Ovary (tissue), 9 donors: ENCODE results near the gene PLA2G2D. TPM values are rescaled to one million over a fixed set of nuclear protein-coding genes. Genes with fewer than 3 reads are reported as not detected.
A peak's percentile ranks its signal among the peaks of the same experiment; 100 is the strongest.

Experiments used
- DNase-seq, 5 donors: peaks; one replicate each; pipeline ENCODE4 v3.0.0-alpha.2; 2019 to 2020
- H3K27ac ChIP-seq, 2 donors: fragments of 200-600 bp; one replicate each; pipeline versions ENCODE4 v1.5.1 to v1.8.0; 2019 to 2022
- H3K27me3 ChIP-seq: fragments of 200-600 bp; one replicate; pipeline ENCODE4 v1.8.0; 2022
- H3K36me3 ChIP-seq: fragments of 200-600 bp; sonication (generic); one replicate; pipeline ENCODE4 v1.5.1; 2019
- H3K4me1 ChIP-seq: one replicate; pipeline ENCODE4 v1.8.1; 2013; ENCODE audit warnings: mild to moderate bottlenecking, moderate library complexity; ENCODE audit not compliant: insufficient read depth
- H3K4me3 ChIP-seq: fragments of 200-600 bp; sonication (generic); one replicate; pipeline ENCODE4 v1.5.1; 2017
- H3K9me3 ChIP-seq, 2 donors: fragments of 200-600 bp in 1 of 2; sonication (generic) in 1 of 2; one replicate each; pipeline versions ENCODE4 v1.5.1 to v1.8.1; 2013 to 2019; ENCODE audit warnings: mild to moderate bottlenecking in 1 of 2, moderate library complexity in 1 of 2
- EP300 ChIP-seq: sonication (generic); formaldehyde crosslinking; IDR thresholded peaks from one replicate; pipeline ENCODE4 v1.6.1; 2017; ENCODE audit warnings: antibody characterized with exemption
- POLR2A ChIP-seq: fragments of 450-650 bp; IDR thresholded peaks from one replicate; pipeline ENCODE4 v1.6.1; 2017; ENCODE audit warnings: antibody characterized with exemption, mild to moderate bottlenecking, moderate library complexity
- WGBS, 3 donors: extraction: QIAGEN DNeasy Blood & Tissue Kit in 1 of 3; methylation state at CpG; one replicate each; pipeline versions ENCODE4 v1.1.5 to v1.1.7; 2013 to 2017; 5-methylcytosine and 5-hydroxymethylcytosine counted together
- intact Hi-C, 4 donors: fragments of 100-400 bp; cut with DNase I; formaldehyde crosslinking; loops; one replicate each; pipeline versions ENCODE4 v1.11.0 to v1.15.1; 2022 to 2023
- polyA plus RNA-seq, 2 donors: library from polyadenylated mRNA; stranded (reverse); fragments of 200-250 nt in 1 of 2; fragments of 350-450 nt in 1 of 2; fragmentation: Illumina TruSeq in 1 of 2; extraction: RNeasy Lipid Tissue Mini Kit (QIAGEN cat#74804) in 1 of 2; gene quantifications; one replicate each; pipeline ENCODE4 v1.2.3, GENCODE V29; 2013 to 2014
- total RNA-seq, 7 donors: library from RNA; depleted of rRNA in 2 of 7; stranded (reverse); fragments of >200 nt in 2 of 7; fragmentation: NEBNext Ultra II Directional in 3 of 7; extraction: Animal tissue kit (Norgen Biotek cat#: 25700) in 3 of 7; gene quantifications; one replicate each; pipeline versions ENCODE4 v1.1.0 to v1.2.4, GENCODE V29; 2016 to 2023
- TF ChIP-seq, protein P1 (sequence below), 3 donors: fragments of 450-650 bp in 2 of 3; fragments of 200-600 bp in 1 of 3; IDR thresholded peaks; one replicate each; pipeline versions ENCODE4 v1.5.1 to v1.8.0; 2016 to 2022; ENCODE audit warnings: antibody characterized with exemption in 3 of 3, mild to moderate bottlenecking in 1 of 3
- donor health status: DM: no; HTN: no; CAD: no; lungs with moderate emphysema.
- donor health status: DM: no; HTN: no; CAD: no.
- donor health status: Bipolar disorder and iron deficiency.
- donor health status: DM: yes; HTN: yes; CAD: no.
- donor health status: DM: no; HTN: no; CAD: no.
- donor health status: DM: yes; HTN: yes; CAD: no.

Gene PLA2G2D
- total and polyA plus RNA-seq, 9 donors, result 0.12 to 2.1 (median 0.12) TPM; not detected in 6

DNA sequence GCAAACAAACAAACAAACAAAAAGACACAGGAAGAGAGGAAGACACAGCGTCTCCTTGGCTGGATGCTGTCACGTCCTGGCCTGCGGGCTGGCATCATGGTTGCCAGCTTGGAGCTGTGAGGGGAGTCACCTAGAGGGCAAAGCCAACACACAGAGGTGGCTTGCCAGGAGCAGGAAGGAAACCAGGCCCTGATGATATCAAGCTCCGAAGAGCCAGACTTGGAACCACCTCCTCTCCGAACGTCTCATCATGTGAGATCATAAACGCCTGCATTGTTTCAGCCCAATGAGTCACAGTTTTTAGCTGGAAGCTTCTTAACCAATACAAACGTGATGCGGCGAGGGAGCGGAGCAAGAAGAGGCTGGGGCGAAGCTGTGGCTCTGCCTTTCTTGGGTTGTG is 8.7 kb downstream of the PLA2G2D start:
- no peaks in the 10 kb centered on the region for H3K27me3 ChIP-seq
- intact Hi-C loops, result no loop called here
- no peak for DNase-seq
- H3K27ac ChIP-seq, result no peak overlapping the region
- H3K4me3 ChIP-seq, result no peak overlapping the region
- TF ChIP-seq EP300 (no peak), POLR2A (no peak)
- no peaks in the 10 kb centered on the region for H3K36me3 ChIP-seq
- peaks cover 14% of the 10 kb centered on the region for H3K4me1 ChIP-seq
- no peaks in the 10 kb centered on the region for H3K9me3 ChIP-seq
- 65 to 85% (median 82%) methylated on average over 12 of the region's 12 CpGs for WGBS, 3 donors

DNA sequence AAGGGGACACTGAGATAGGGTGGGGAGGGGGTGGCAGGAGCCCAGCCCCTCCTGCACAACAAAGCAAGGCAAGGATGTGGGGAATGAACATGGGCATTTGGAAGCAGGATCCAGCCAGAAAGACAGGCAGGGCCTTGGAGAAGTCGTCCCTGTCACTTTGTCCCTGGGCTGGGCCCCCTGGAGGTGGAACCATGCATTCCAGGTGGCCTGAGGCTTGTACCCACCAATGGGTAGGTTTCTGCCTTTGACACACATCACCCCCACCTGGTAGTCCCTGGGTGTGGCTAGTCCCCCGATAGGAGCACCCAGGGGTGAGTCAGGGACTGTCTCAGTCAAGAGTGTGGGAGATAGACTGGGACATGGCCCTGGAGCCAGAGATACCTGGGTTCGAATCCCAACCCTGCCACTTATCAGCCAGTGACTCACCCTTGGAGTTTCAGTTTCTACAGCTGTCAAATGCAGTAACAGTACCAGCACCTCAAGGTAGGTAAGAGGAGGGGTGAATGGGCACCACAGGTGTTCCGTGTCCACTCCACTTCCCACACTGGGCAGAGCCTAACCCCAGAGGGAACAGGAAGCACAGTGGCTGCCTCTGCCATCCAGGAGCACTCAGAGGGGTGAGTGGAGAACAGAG is 10.0 kb downstream of the PLA2G2D start:
- 65 to 81% (median 68%) methylated on average over 4 of the region's 4 CpGs for WGBS, 3 donors
- peaks cover 14% of the 10 kb centered on the region for H3K4me1 ChIP-seq

DNA sequence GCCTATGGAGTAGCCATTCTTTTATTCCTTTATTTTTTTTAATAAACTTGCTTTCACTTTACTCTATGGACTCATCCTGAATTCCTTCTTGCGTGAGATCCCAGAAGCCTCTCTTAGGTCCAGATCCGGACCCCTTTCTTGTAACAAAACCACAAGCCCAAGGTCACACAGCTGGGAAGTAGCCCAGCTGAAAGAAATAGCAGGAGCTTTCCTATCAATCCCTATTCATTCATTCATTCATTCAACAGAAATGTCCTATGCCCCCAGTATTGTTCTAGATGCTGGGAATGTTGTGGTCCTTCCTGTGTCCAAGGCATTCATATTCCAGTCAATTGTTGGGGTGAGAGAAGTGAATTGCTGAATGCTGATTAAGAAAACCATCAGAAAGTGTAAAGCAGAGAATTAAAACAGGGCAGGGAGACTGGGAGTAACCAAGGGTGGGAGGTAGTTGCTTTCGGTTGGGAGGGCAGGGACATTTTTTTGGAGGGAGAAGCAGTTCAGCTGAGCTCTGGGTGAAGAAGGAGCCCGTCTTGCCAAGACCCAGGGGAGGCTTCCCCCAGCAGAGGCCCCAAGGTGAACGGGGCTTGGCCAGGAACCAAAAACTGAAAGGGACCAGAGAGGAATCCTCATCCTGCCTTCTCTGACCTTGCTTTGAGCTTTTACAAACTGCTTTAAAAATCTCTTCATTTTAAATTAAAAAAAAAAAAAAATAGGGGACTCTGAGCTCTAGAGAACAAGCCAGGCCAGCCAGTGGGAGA is 10.8 kb downstream of the PLA2G2D start:
- DNase-seq, result peak; percentile 68 to 84 (median 83)
- 4 to 12% (median 11%) methylated on average over 5 of the region's 5 CpGs for WGBS, 3 donors
- Histone ChIP-seq H3K4me3 (no peak overlapping the region), H3K27ac (peak overlapping the region; percentile 34 to 80), H3K9me3 (no peaks in the 10 kb centered on the region), H3K27me3 (no peaks in the 10 kb centered on the region), H3K36me3 (no peaks in the 10 kb centered on the region), H3K4me1 (peaks cover 14% of the 10 kb centered on the region)
- intact Hi-C loops, result loop anchor here in 1 of 4 donors (5.0 kb wide), 1 partner anchor 34 kb away; no protein-coding TSS in a partner anchor
- TF ChIP-seq POLR2A (no peak), EP300 (no peak)
- TF ChIP-seq, protein P1, sequence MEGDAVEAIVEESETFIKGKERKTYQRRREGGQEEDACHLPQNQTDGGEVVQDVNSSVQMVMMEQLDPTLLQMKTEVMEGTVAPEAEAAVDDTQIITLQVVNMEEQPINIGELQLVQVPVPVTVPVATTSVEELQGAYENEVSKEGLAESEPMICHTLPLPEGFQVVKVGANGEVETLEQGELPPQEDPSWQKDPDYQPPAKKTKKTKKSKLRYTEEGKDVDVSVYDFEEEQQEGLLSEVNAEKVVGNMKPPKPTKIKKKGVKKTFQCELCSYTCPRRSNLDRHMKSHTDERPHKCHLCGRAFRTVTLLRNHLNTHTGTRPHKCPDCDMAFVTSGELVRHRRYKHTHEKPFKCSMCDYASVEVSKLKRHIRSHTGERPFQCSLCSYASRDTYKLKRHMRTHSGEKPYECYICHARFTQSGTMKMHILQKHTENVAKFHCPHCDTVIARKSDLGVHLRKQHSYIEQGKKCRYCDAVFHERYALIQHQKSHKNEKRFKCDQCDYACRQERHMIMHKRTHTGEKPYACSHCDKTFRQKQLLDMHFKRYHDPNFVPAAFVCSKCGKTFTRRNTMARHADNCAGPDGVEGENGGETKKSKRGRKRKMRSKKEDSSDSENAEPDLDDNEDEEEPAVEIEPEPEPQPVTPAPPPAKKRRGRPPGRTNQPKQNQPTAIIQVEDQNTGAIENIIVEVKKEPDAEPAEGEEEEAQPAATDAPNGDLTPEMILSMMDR (IDR thresholded peaks at IDR 0.05), result no peak

More for the DNA sequence above, 10.0 kb downstream of the PLA2G2D start:
- intact Hi-C loops, result loop anchor here in 1 of 4 donors (5.0 kb wide), 1 partner anchor 33 kb away; no protein-coding TSS in a partner anchor
- H3K27ac ChIP-seq, result peak overlapping the region; percentile 34 to 80
- H3K9me3 ChIP-seq, result no peaks in the 10 kb centered on the region
- TF ChIP-seq, protein P1 (IDR thresholded peaks at IDR 0.05), result peak in 1 of 3 donors; percentile 14
- no peak for TF ChIP-seq POLR2A
- no peak overlapping the region for H3K4me3 ChIP-seq
- H3K36me3 ChIP-seq, result no peaks in the 10 kb centered on the region
- DNase-seq, result peak in 1 of 5 donors; percentile 32
- no peaks in the 10 kb centered on the region for H3K27me3 ChIP-seq

DNA sequence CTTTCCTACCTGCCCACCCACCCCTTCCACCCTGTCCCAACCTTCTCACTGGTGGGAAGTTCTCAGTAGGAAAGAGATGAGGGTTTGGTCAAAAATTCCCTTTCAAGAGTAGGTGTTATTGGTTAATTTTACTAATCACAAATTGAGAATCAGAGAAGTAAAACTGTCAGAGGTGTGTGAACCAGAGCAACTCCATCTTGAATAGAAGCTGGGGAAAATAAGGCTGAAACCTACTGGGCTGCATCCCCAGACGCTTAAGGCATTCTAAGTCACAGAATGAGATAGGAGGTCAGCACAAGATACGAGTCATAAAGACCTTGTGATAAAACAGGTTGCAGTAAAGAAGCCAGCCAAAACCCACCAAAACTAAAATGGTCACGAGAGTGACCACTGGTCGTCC is 11.5 kb downstream of the PLA2G2D start:
- H3K4me1 ChIP-seq, result peaks cover 14% of the 10 kb centered on the region
- no peaks in the 10 kb centered on the region for H3K27me3 ChIP-seq
- 17 to 28% (median 18%) methylated on average over 4 of the region's 4 CpGs for WGBS, 3 donors
- TF ChIP-seq EP300, result no peak
- TF ChIP-seq, protein P1 (IDR thresholded peaks at IDR 0.05), result no peak
- no peak for TF ChIP-seq POLR2A
- intact Hi-C loops, result loop anchor here in 1 of 4 donors (5.0 kb wide), 1 partner anchor 35 kb away; no protein-coding TSS in a partner anchor
- H3K36me3 ChIP-seq, result no peaks in the 10 kb centered on the region
- H3K27ac ChIP-seq, result peak overlapping the region; percentile 18 to 80
- DNase-seq, result no peak
- no peak overlapping the region for H3K4me3 ChIP-seq
- H3K9me3 ChIP-seq, result no peaks in the 10 kb centered on the region
